Gastrocnemius medialis (tissue), 4 donors: ENCODE measurements around the gene SLC16A8.

Source experiments
- CTCF ChIP-seq, 5 experiments: fragments of 450-650 bp in 3 of 5; fragments of 200-600 bp in 2 of 5; sonication (generic) in 2 of 5; IDR thresholded peaks in 4 of 5; conservative IDR thresholded peaks in 1 of 5; 1 replicate in 4 of 5; 2 replicates in 1 of 5; pipeline ENCODE4 v1.5.1; 2016 to 2019; ENCODE audit warnings: antibody characterized with exemption in 5 of 5, mild to moderate bottlenecking in 3 of 5, moderate library complexity in 3 of 5
- POLR2A ChIP-seq, 2 donors: fragments of 450-650 bp; IDR thresholded peaks; one replicate each; pipeline ENCODE4 v1.6.1; 2017; ENCODE audit warnings: antibody characterized with exemption in 2 of 2, mild to moderate bottlenecking in 2 of 2, moderate library complexity in 2 of 2

DNA sequence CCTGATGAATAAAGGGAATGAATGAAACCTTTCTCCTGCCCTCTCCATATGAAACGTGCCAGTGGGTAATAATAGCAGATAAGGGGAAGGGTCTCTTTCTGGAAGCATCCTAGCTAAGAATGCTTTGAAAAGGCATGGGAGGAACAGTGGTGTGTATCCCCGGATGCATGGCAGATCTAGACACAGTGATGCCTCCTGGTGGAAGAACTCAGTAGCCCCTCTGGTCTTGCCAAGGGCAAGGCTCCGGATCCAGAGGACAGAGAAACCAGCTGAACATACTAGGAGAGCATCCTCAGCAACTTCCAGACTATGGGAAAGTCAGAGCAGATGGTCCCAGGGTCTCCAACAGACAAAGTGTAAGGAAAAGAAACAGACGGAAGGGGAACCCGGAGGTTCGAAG lies 20.1 kb upstream of the SLC16A8 start:
- peak; percentile 39 to 64 (median 61) for TF ChIP-seq CTCF (IDR thresholded peaks at IDR 0.05 in 4 of 5, conservative IDR thresholded peaks at IDR 0.05 in 1 of 5)
- no peak for TF ChIP-seq POLR2A (IDR thresholded peaks at IDR 0.05)
